MCF 10A (cell line): ENCODE data around the gene ACP5. TPM values are rescaled to one million over a fixed set of nuclear protein-coding genes. Genes with fewer than 3 reads are reported as not detected.

ENCODE experiments used
- BruUV-seq: library from RNA; stranded (reverse); fragments of 400-500 nt; replicated peaks from 2 replicates; lab custom pipeline; 2021; lab: Mats Ljungman, UMichigan
- CTCF ChIA-PET: fragments of 300-600 bp; sonication (Branson Sonifier 250); formaldehyde crosslinking; extraction: SDS; loops from one replicate; lab custom pipeline; 2021; ENCODE audit warnings: antibody characterized with exemption, inconsistent platforms; lab: Yijun Ruan, JAX
- POLR2A ChIA-PET: fragments of 300-600, 350-650 bp; sonication (Branson Sonifier 250); formaldehyde crosslinking; extraction: SDS; loops from one replicate; lab custom pipeline; 2020; ENCODE audit warnings: antibody characterized with exemption, inconsistent platforms; lab: Yijun Ruan, JAX
- DNase-seq: peaks from one replicate; pipeline ENCODE4 v3.0.0-alpha.2; 2018; ENCODE audit not compliant: unreplicated experiment
- H3K27ac Mint-ChIP-seq: one replicate; pipeline ENCODE4 v1.8.0; 2022; ENCODE audit warnings: mild to moderate bottlenecking, low read depth, mixed read lengths; ENCODE audit not compliant: unreplicated experiment
- H3K27me3 Mint-ChIP-seq: one replicate; pipeline ENCODE4 v1.8.0; 2022; ENCODE audit warnings: mixed read lengths; ENCODE audit not compliant: insufficient read depth, unreplicated experiment
- H3K36me3 Mint-ChIP-seq: one replicate; pipeline ENCODE4 v1.8.0; 2022; ENCODE audit warnings: mild to moderate bottlenecking, moderate library complexity, mixed read lengths; ENCODE audit not compliant: insufficient read depth, unreplicated experiment
- H3K4me1 Mint-ChIP-seq: one replicate; pipeline ENCODE4 v1.8.0; 2022; ENCODE audit warnings: mixed read lengths; ENCODE audit not compliant: insufficient read depth, unreplicated experiment
- H3K4me3 Mint-ChIP-seq: one replicate; pipeline ENCODE4 v1.8.0; 2022; ENCODE audit warnings: mild to moderate bottlenecking, moderate library complexity, mixed read lengths; ENCODE audit not compliant: unreplicated experiment
- H3K9me3 Mint-ChIP-seq: one replicate; pipeline ENCODE4 v1.8.0; 2022; ENCODE audit warnings: mixed read lengths; ENCODE audit not compliant: unreplicated experiment
- intact Hi-C: fragments of 100-400 bp; cut with micrococcal nuclease; formaldehyde crosslinking; loops from 2 replicates; pipeline ENCODE4 v1.14.1; 2022
- total RNA-seq: library from RNA; stranded (reverse); gene quantifications from 2 replicates; pipeline ENCODE4 v1.2.3, GENCODE V29; 2022
- TF ChIP-seq, protein P1 (sequence below): fragments of 200-600 bp; IDR thresholded peaks from one replicate; pipeline ENCODE4 v1.8.0; 2022; ENCODE audit warnings: antibody characterized with exemption, mild to moderate bottlenecking; ENCODE audit not compliant: unreplicated experiment

The ACP5 gene
- total RNA-seq, 1 experiment from 2014 or later, result not detected

GRCh38 chr19:11620553-11620952 lies 43.1 kb upstream of the ACP5 start:
- H3K36me3 Mint-ChIP-seq, result peaks cover 64% of the 10 kb centered on the region
- no peak overlapping the region for H3K4me3 Mint-ChIP-seq
- CTCF ChIA-PET, result no interaction called here
- H3K9me3 Mint-ChIP-seq, result no peaks in the 10 kb centered on the region
- H3K27ac Mint-ChIP-seq, result no peak overlapping the region
- no peaks in the 10 kb centered on the region for H3K27me3 Mint-ChIP-seq
- POLR2A ChIA-PET, result no interaction called here
- peaks cover 16% of the 10 kb centered on the region for H3K4me1 Mint-ChIP-seq
- BruUV-seq, result no TSS peak
- TF ChIP-seq, protein P1, sequence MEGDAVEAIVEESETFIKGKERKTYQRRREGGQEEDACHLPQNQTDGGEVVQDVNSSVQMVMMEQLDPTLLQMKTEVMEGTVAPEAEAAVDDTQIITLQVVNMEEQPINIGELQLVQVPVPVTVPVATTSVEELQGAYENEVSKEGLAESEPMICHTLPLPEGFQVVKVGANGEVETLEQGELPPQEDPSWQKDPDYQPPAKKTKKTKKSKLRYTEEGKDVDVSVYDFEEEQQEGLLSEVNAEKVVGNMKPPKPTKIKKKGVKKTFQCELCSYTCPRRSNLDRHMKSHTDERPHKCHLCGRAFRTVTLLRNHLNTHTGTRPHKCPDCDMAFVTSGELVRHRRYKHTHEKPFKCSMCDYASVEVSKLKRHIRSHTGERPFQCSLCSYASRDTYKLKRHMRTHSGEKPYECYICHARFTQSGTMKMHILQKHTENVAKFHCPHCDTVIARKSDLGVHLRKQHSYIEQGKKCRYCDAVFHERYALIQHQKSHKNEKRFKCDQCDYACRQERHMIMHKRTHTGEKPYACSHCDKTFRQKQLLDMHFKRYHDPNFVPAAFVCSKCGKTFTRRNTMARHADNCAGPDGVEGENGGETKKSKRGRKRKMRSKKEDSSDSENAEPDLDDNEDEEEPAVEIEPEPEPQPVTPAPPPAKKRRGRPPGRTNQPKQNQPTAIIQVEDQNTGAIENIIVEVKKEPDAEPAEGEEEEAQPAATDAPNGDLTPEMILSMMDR, result no peak
- DNase-seq, result no peak
- intact Hi-C loops, result no loop called here

DNA sequence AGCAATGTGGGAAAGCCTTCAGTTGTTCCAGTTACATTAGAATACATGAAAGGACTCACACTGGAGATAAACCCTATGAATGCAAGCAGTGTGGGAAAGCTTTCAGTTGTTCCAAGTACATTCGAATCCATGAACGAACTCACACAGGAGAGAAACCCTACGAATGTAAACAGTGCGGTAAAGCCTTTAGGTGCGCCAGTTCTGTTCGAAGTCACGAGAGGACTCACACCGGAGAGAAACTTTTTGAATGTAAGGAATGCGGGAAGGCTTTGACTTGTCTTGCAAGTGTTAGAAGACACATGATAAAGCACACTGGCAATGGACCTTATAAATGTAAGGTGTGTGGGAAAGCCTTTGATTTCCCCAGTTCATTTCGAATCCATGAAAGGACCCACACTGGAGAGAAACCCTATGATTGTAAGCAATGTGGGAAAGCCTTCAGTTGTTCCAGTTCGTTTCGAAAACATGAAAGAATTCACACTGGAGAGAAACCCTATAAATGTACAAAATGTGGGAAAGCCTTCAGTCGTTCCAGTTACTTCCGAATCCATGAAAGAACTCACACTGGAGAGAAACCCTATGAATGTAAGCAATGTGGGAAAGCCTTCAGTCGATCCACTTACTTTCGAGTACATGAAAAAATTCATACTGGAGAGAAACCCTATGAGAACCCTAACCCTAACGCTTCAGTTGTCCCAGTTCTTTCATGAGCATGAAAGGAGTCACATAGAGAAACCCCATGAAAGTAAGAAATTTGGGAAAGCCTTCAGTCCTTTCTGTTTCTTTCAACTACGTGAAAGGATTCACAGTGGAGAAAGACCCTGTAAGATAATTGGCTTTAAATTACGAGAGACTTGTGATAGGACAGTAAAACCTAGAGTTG lies 40.0 kb upstream of the ACP5 start:
- TF ChIP-seq, protein P1, result no peak
- POLR2A ChIA-PET, result interaction anchor here (0.6 kb wide), 1 partner anchor 1035 kb away, joined by 3 read pairs; no protein-coding TSS in a partner anchor
- H3K9me3 Mint-ChIP-seq, result no peaks in the 10 kb centered on the region
- BruUV-seq, result no TSS peak
- peaks cover 88% of the 10 kb centered on the region for H3K36me3 Mint-ChIP-seq
- H3K27ac Mint-ChIP-seq, result no peak overlapping the region
- H3K4me1 Mint-ChIP-seq, result no peaks in the 10 kb centered on the region
- H3K4me3 Mint-ChIP-seq, result no peak overlapping the region
- DNase-seq, result no peak
- intact Hi-C loops, result no loop called here
- CTCF ChIA-PET, result no interaction called here
- H3K27me3 Mint-ChIP-seq, result no peaks in the 10 kb centered on the region

DNA sequence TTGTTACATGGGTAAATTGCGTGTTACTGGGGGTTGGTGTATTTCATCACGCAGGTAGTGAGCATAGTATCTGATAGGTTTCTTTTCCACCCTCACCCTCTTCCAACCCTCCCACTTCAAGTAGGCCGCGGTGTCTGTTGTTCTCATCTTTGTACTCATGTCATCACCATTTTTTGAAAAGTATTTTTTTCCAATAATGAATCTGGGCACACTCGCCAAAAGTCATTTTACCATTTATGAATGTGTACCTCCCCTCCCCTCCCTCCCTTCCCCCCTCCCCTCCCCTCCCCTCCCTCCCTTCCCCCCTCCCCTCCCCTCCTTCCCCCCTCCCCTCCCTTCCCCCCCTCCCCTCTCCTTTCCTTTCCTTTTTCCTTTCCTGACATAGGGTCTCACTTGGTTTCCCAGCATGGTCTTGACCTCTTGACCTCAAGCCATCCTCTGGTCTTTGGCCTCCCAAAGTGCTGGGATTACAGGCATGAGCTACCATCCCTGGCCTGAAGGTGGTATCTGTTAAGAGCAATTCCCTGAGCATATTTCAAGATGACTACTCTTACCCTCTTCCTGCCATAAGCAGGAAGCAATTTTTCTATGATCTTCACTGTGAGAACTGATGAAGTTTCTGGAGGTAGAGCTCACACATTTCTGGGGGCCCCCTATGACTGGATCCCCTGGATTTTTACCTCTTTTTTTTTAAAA lies 35.5 kb upstream of the ACP5 start:
- Mint-ChIP-seq H3K4me1 (no peaks in the 10 kb centered on the region), H3K36me3 (peaks cover 48% of the 10 kb centered on the region), H3K27ac (no peak overlapping the region), H3K4me3 (no peak overlapping the region), H3K27me3 (no peaks in the 10 kb centered on the region), H3K9me3 (peaks cover 2% of the 10 kb centered on the region)
- CTCF ChIA-PET, result interaction anchor here (0.6 to 1.0 kb wide), 3 partner anchors 25 to 120 kb away, joined by 3 read pairs; no protein-coding TSS in a partner anchor
- TF ChIP-seq, protein P1, result no peak
- no peak for DNase-seq
- POLR2A ChIA-PET, result interaction anchor here (1.5 to 1.8 kb wide), 2 partner anchors 11 to 15 kb away, joined by 5 to 6 read pairs; partner anchors contain the start of gene ZNF627
- intact Hi-C loops, result no loop called here
- BruUV-seq, result no TSS peak

GRCh38 chr19:11611730-11612129 lies 34.3 kb upstream of the ACP5 start:
- Mint-ChIP-seq H3K4me1 (no peaks in the 10 kb centered on the region), H3K36me3 (peaks cover 41% of the 10 kb centered on the region), H3K4me3 (no peak overlapping the region), H3K27ac (no peak overlapping the region), H3K27me3 (no peaks in the 10 kb centered on the region), H3K9me3 (peaks cover 7% of the 10 kb centered on the region)
- TF ChIP-seq, protein P1, result no peak
- intact Hi-C loops, result no loop called here
- ChIA-PET CTCF (interaction anchor here (0.7 kb wide), 1 partner anchor 571 kb away, joined by 3 read pairs; no protein-coding TSS in a partner anchor), POLR2A (no interaction called here)
- no peak for DNase-seq
- BruUV-seq, result no TSS peak
